ENCODE data around the gene TCL1B. TPM values are rescaled to one million over a fixed set of nuclear protein-coding genes. Genes with fewer than 3 reads are reported as not detected.

TCL1B gene
- total RNA-seq, 1 donor from 2014 or later: not detected

- no peak for DNase-seq (ENCODE audit: low spot score)
Measured at GRCh38 chr14:95667249-95667693, 19.0 kb upstream of the TCL1B start.

GRCh38 chr14:95668235-95668772 lies 17.9 kb upstream of the TCL1B start:
- no peak for DNase-seq (ENCODE audit: low spot score)

- DNase-seq (ENCODE audit: low spot score): peak; percentile 53
Measured at GRCh38 chr14:95674613-95675012, 11.6 kb upstream of the TCL1B start.

- no peak for DNase-seq (ENCODE audit: low spot score)
Measured at GRCh38 chr14:95675486-95675885, 10.7 kb upstream of the TCL1B start.

- peak; percentile 29 for DNase-seq (ENCODE audit: low spot score)
Measured at GRCh38 chr14:95677179-95677835, 8.9 kb upstream of the TCL1B start.

- DNase-seq (ENCODE audit: low spot score): no peak
Measured at GRCh38 chr14:95679148-95679815, 6.9 kb upstream of the TCL1B start.

GRCh38 chr14:95679998-95680735 lies 6.1 kb upstream of the TCL1B start:
- no peak for DNase-seq (ENCODE audit: low spot score)

GRCh38 chr14:95681153-95681552 lies 5.1 kb upstream of the TCL1B start:
- DNase-seq (ENCODE audit: low spot score): no peak

- no peak for DNase-seq (ENCODE audit: low spot score)
Measured at GRCh38 chr14:95683793-95684192, 2.4 kb upstream of the TCL1B start.

GRCh38 chr14:95686935-95687334 lies 709 bp downstream of the TCL1B start:
- no peak for DNase-seq (ENCODE audit: low spot score)

GRCh38 chr14:95689441-95689840 lies 3.2 kb downstream of the TCL1B start:
- no peak for DNase-seq (ENCODE audit: low spot score)

- no peak for DNase-seq (ENCODE audit: low spot score)
Measured at GRCh38 chr14:95690815-95691214, 4.6 kb downstream of the TCL1B start.

GRCh38 chr14:95691591-95691990 lies 5.4 kb downstream of the TCL1B start:
- DNase-seq (ENCODE audit: low spot score): no peak

GRCh38 chr14:95692109-95692508 lies 5.9 kb downstream of the TCL1B start:
- no peak for DNase-seq (ENCODE audit: low spot score)

GRCh38 chr14:95695051-95695450 lies 8.8 kb downstream of the TCL1B start:
- no peak for DNase-seq (ENCODE audit: low spot score)

- DNase-seq (ENCODE audit: low spot score): no peak
Measured at GRCh38 chr14:95695913-95696312, 9.7 kb downstream of the TCL1B start.

- DNase-seq (ENCODE audit: low spot score): no peak
Measured at GRCh38 chr14:95696741-95697140, 10.5 kb downstream of the TCL1B start.

- no peak for DNase-seq (ENCODE audit: low spot score)
Measured at GRCh38 chr14:95697764-95698163, 11.5 kb downstream of the TCL1B start.

GRCh38 chr14:95698287-95698686 lies 12.1 kb downstream of the TCL1B start:
- no peak for DNase-seq (ENCODE audit: low spot score)

- DNase-seq (ENCODE audit: low spot score): no peak
Measured at GRCh38 chr14:95699412-95699811, 13.2 kb downstream of the TCL1B start.

- no peak for DNase-seq (ENCODE audit: low spot score)
Measured at GRCh38 chr14:95700221-95700976, 14.2 kb downstream of the TCL1B start.

GRCh38 chr14:95701846-95702221 lies 15.6 kb downstream of the TCL1B start:
- no peak for DNase-seq (ENCODE audit: low spot score)
